ENCODE measurements around the gene LIX1L. TPM values are rescaled to one million over a fixed set of nuclear protein-coding genes. Genes with fewer than 3 reads are reported as not detected.

The LIX1L gene
- total and polyA plus RNA-seq, 2 of the 13 experiments (the other 11 are each of a cell fraction or from before 2014, with no cell fraction given), result 8.1 to 24.9 TPM

- TF ChIP-seq ZSCAN12 (CRISPR knock-in tag; IDR thresholded peaks at IDR 0.05) (no peak), SMAD3 (CRISPR knock-in tag; IDR thresholded peaks at IDR 0.05) (peak; percentile 93), GTF3A (CRISPR knock-in tag; conservative IDR thresholded peaks at IDR 0.05) (no peak), ZNF691 (CRISPR knock-in tag; IDR thresholded peaks at IDR 0.05; ENCODE audit: borderline replicate concordance, low read depth) (no peak), ZNF407 (CRISPR knock-in tag; IDR thresholded peaks at IDR 0.05; ENCODE audit: not compliant biosample characterization) (no peak), ZNF354B (CRISPR knock-in tag; IDR thresholded peaks at IDR 0.05) (no peak), AHDC1 (CRISPR knock-in tag; IDR thresholded peaks at IDR 0.05; ENCODE audit: borderline replicate concordance) (peak; percentile 81), ZMAT3 (CRISPR knock-in tag; conservative IDR thresholded peaks at IDR 0.05) (no peak), NR2C2 (CRISPR knock-in tag; IDR thresholded peaks at IDR 0.05; ENCODE audit: borderline replicate concordance) (peak; percentile 55; the same call in 1 of the 2 replicates), ARHGAP35 (CRISPR knock-in tag; IDR thresholded peaks at IDR 0.05; ENCODE audit: borderline replicate concordance) (no peak), KLF11 (CRISPR knock-in tag; IDR thresholded peaks at IDR 0.05) (no peak), CAMTA2 (CRISPR knock-in tag; IDR thresholded peaks at IDR 0.05; ENCODE audit: borderline replicate concordance) (no peak), ISX (CRISPR knock-in tag; conservative IDR thresholded peaks at IDR 0.05) (no peak), HDAC6 (IDR thresholded peaks at IDR 0.05; ENCODE audit: low read depth, low read length) (no peak), PPARG (CRISPR knock-in tag; conservative IDR thresholded peaks at IDR 0.05) (0 out of 2 replicates have a peak, but pooled peaks have one; percentile 27), ZNF781 (CRISPR knock-in tag; IDR thresholded peaks at IDR 0.05; ENCODE audit: borderline replicate concordance, not compliant biosample characterization) (no peak)
These were observed 14.8 kb upstream of the LIX1L start (continued) for GRCh38 chr1:145972580-145972979.

Data from HepG2 (cell line).